Measurements from ENCODE around the gene PRKAR2B.

- TF ChIP-seq POLR2A (IDR thresholded peaks at IDR 0.05) (no peak), EP300 (IDR thresholded peaks at IDR 0.05) (no peak)
- TF ChIP-seq, protein P1, sequence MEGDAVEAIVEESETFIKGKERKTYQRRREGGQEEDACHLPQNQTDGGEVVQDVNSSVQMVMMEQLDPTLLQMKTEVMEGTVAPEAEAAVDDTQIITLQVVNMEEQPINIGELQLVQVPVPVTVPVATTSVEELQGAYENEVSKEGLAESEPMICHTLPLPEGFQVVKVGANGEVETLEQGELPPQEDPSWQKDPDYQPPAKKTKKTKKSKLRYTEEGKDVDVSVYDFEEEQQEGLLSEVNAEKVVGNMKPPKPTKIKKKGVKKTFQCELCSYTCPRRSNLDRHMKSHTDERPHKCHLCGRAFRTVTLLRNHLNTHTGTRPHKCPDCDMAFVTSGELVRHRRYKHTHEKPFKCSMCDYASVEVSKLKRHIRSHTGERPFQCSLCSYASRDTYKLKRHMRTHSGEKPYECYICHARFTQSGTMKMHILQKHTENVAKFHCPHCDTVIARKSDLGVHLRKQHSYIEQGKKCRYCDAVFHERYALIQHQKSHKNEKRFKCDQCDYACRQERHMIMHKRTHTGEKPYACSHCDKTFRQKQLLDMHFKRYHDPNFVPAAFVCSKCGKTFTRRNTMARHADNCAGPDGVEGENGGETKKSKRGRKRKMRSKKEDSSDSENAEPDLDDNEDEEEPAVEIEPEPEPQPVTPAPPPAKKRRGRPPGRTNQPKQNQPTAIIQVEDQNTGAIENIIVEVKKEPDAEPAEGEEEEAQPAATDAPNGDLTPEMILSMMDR (IDR thresholded peaks at IDR 0.05), result no peak
Observed at GRCh38 chr7:107130487-107131220, 86.1 kb downstream of the PRKAR2B start.

All from tibial nerve (tissue), 4 donors.